NCI-H2107 (cell line): ENCODE measurements around the gene MATN1.

Experiments used
- DNase-seq: peaks from one replicate; lab custom pipeline; 2025; lab: John Stamatoyannopoulos, UW

MATN1 gene

GRCh38 chr1:30757352-30758120 lies 34.2 kb upstream of the MATN1 start, which contains the start of gene LAPTM5:
TSS of gene LAPTM5 (minus strand) at chr1:30757774. CDS start at chr1:30757745, 29 bp downstream.
- no peak for DNase-seq

DNA sequence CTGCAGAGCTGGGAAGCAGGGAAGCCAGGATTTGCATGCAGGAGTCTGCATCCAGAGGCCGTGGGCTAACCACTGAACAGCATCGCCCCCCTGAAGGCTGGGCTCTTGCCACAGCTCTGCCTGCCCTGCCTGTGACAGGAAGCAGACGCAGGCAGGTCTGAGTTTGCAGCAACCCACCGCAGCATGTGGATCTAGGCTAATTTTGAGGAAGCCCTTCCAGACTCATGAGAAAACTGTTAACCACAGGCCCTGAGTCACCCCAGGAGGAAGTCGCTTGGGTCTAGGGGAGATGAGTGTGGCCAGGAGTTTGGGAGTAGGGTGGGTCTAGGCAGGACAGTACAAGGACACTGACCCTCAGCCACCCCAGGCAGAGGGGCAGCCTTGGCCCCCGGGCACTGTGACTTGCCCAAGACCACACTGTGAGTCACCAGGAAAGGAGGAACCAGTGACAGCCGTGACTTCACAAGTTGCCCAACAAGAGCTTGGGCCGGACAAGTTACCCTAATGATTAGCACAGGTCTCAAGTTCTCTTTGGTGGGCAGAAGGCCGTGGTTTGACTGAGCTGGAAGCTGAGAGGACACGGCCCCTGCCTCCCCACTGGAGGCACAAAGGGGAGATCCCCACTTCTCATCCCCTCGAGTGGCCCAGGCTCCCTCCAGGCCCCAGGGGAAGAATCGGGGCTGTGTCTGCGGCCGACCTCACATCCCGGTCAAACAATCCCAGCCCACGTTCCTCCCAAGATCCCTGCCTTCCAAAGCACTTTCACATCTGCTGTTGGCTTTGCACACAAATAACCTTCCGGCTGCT lies 33.4 kb upstream of the MATN1 start:
- no peak for DNase-seq

DNA sequence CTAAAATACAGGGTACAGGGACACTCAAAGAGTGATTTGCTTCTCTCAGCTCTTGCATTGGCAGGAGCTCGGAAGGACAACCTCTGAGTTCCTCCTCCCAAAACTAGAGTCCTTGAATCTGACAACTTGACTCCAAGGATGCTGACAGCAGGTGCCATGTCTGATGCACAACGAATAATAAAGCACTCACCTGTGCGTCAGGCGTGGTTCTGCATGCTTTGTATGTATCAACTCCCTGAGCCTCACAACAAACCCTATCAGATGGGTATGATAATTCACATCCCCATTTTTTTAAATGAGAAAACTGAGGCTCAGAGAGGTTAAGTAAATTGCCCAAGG lies 32.8 kb upstream of the MATN1 start:
- no peak for DNase-seq

GRCh38 chr1:30755746-30756145 lies 32.4 kb upstream of the MATN1 start:
- DNase-seq, result no peak

- DNase-seq, result no peak
These were observed 31.9 kb upstream of the MATN1 start for GRCh38 chr1:30755334-30755733.

DNA sequence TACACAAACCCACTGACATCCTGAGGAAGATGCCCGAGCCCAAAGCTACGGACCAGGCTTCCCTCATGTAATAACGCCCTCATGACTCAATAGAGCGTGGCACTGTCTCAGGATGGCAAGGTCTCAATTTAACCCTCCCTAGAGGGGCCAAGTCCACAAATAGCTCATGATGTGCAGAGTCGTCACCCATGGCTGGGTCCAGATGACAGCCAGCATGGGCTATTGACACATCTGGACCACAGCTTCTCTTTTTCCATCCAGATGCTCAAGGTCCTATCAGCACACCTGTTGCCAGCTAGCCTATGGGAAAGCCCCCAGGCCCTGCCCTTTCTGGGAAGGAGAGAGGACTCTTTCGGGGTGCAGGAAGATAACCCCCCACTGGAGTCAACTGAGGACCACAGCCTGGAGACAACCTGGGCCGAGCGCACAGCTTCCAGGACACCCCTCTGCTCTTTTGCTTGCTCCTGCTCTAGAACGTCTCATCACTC lies 31.3 kb upstream of the MATN1 start:
- no peak for DNase-seq

DNA sequence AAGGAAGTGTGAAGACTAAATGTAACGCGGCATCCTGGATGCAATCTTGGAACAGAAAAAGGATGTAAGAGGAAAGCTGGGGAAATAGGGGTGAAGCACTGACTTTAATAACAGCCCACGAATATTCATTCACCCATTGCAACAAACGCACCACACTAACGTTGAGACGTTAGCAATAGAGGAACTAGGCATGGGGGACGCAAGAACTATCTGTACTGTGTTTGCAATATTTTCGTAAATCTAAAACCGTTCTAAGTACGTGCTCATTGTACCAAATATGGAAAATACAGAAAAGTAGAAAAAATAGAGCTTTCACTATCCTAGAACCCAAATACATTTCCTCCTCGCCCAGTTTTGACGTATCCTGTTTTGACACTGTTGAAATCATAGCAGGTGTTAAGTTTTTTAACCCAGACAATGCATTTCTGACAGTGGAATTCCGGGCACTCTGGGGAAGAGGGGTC lies 30.3 kb upstream of the MATN1 start:
- DNase-seq, result no peak

- DNase-seq, result no peak
These were observed 29.7 kb upstream of the MATN1 start for GRCh38 chr1:30753118-30753517.

DNA sequence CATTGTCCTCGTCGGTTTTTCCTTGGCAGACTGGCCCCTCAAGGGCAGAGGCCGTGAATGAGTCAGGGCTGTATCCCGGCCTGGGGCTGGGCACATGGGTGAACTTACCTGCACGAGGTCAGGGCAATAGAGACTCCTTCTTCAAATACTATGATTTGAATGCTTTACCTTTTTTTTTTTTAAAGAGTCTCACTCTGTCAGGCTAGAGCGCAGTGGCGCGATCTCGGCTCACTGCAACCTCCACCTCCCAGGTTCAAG lies 29.2 kb upstream of the MATN1 start:
- no peak for DNase-seq

DNA sequence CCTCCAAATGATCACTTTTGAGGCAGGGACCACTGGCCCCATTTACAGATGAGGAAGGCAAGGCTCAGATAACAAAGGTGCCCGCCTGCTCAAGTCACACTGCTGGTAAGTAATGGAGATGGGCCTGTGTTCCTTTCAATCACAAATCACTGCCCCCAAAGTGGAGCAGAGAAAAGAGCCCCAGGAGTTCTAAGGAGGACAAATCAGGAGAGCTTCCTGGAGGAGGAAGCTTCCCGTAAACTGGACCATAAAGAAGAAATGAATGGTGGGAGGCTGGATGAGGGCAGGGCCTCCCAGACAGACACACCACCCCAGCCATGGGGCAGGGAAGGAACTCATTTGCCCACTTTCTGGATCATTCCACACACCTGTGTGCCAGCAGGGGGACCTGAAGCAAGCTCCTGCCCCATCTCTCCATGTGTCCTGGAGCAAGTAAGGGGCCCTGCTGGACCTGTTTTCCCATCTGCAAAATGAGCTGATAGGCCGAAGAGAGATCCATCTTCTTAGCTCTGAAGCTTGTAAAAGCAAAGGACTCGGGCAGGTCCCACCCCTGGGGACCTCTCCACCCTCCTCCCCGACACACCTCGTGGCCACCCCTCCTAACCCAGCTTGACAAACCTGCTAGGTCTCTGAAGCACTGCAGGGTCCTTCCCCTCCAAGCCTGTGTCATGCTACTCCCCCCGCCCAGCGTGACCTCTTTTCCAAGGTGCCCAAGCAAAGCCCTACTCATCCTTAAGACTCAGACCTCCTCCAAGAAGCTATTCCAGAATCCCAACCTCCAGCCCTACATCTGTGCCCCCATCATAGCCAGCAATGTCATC lies 28.7 kb upstream of the MATN1 start:
- DNase-seq, result no peak

GRCh38 chr1:30750731-30751291 lies 27.4 kb upstream of the MATN1 start:
- no peak for DNase-seq

DNA sequence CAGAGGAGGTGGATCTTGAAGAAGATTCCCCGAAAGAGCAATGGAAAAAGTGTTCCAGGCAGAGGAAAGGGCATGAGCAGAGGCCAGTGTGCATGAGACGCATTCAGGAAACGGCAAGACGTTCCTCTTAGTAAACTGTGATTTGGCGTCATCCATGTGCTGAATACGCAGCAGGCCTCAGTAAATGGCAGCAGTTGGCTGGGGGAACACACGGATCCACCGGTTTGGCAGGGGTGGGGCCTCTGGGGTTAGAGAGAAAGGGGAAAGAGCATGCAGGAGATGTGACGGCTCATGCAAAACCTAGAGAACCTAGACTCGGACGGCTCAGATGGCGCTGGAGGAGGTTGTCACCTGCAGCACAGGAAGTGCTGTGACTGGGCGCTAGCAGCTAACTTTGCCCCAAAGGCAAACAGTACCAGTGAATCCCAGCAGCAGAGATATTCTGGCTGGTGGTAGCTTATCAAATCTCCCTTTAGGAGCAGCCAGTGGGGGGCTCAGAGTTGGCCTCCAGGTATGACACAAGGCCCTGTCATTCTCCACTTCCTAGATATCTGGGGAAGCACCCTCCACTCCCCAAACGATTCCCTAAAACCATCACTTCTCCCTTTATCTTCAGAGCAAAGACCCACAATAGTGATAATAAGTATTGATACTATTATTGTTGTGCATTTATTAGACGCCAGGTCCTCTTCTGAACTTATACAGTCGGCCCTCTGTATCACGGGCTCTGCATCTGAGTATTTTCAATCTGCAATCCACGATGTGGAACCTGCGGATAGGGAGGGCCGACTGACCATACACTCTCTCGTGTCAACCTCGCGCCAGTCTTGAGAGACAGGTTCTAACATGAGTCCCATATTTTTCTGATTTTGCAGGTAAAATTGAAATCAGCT lies 26.6 kb upstream of the MATN1 start:
- DNase-seq, result no peak

DNA sequence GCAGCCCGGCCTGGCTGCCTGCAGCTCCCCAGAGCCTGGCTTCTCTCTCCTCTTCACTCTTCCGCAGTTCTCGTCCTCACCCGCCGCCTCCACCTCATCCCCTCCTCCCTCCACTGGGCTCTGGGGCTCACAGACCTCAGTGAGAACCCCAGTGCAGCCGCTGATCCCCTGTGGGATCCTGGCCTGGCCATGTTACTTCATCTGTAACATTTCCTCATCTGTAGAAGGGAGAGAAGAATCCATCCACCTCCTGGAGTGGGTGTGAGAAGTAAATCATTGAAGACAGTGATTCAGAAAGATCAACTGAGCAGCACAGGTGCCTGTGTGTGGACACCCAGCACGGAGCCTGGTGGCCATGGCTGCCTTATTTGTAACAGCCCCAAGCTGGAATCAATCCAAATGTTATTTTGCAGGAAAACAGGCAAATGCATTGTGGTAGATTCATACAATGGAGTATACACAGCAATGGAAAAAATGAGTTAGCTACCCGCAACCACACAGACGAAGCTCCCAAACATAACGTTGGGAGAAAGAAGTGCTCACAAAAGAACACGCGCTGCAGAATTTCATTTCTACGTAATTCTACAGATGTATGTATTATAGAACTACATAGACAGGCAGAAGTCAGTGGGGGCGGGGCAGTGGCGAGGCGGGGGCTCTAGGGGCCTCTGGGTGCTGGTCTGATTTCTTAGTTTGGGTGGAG lies 25.5 kb upstream of the MATN1 start:
- no peak for DNase-seq

DNA sequence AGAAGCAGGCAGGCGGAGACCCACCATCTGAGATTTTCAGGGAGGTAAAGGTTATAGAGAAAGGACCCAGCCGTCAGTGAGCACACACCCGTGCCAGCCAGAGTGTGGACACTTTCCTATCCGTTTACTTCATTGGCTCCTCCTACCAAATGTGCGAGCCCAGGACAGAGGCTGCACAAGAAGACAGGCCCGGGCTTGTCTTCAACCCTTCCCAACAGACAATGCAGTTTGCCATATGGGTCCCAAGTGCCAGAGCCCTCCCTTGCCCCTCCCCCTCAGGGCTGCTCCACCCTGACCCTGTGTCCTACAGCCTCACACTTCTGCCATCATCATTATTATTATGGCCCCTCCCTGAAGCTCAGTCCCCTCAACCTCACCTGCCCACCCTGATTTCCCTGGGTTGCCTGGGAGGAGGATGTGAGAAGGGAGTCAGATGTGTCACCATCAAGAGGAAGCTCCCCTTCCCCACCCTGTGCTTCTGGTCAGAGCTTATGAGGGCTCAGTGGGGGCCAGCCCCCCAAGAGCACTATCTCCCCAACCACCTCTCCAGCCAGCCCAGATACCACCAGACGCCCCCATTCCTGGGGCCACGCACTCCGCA lies 24.8 kb upstream of the MATN1 start:
- no peak for DNase-seq

- no peak for DNase-seq
These were observed 23.9 kb upstream of the MATN1 start for GRCh38 chr1:30747033-30748008.

GRCh38 chr1:30746212-30747032 lies 23.0 kb upstream of the MATN1 start:
- DNase-seq, result no peak

DNA sequence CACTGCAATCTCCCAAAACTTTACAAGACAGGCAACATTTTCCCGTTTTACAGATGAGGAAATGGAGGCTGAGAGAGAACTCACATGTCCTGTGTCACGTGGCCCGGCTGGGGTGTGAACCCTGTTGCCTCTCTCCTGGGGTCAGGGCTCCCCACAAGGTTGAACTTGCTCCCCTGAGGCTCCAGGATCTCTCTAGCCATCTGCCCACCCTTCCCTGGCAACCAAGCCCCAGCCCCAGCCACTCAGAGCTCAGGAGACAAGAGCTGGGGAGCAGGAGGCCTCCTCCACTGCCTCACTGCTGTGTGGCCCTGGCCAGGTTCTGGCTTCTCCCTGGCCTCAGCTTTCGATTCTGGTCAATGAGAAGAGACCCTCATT lies 22.4 kb upstream of the MATN1 start:
- DNase-seq, result no peak

DNA sequence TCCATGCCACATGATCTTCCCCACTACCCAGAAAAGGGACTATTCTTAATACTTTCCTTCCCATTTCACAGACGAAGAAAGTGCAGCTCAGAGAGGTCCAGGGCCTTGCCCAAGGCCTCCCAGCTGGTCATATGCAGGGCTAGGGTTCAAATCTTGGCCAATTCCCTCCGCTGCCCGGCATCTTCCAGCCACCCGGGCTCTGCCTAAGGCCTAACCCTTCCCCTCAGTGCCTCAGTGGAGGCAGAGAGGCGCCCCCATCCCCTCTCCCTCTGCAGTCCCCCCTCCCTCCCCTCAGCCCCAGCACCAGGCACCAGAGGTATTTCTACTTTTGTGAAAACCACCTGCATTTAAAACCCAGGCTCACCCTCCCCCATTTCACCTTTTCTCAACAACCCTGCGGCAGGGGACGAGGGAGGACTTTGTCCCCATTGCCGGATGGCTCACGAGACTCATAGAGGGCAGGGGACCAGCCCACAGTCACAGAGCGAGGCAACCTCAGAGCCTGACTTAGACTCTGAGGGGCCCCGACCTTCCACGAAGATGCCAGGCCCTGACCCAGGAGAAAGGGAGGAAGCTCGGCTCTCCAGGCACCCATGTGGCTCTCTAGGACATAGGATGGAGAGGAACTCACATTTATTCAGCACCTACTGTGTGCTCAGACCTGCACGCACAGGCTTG lies 21.9 kb upstream of the MATN1 start:
- DNase-seq, result no peak
